ENCODE data around the gene POLN. TPM values are rescaled to one million over a fixed set of nuclear protein-coding genes. Genes with fewer than 3 reads are reported as not detected.

POLN gene
- total RNA-seq, 1 donor from 2014 or later, result 2.2 TPM

- intact Hi-C loops (cut with DNase I), result no loop called here
Measured at GRCh38 chr4:2090642-2091041, 151.3 kb downstream of the POLN start.

GRCh38 chr4:2089222-2089621 lies 152.7 kb downstream of the POLN start:
- DNase-seq (no peak), ATAC-seq (no peak)
- Histone ChIP-seq H3K27me3 (ENCODE audit: low read depth) (no peaks in the 10 kb centered on the region), H3K9me3 (no peaks in the 10 kb centered on the region), H3K4me3 (no peak overlapping the region), H3K36me3 (no peaks in the 10 kb centered on the region), H3K27ac (no peak overlapping the region), H3K4me1 (no peaks in the 10 kb centered on the region)
- no peak for TF ChIP-seq CTCF (IDR thresholded peaks at IDR 0.05)
- intact Hi-C loops (cut with DNase I), result no loop called here

More at GRCh38 chr4:2090642-2091041, 151.3 kb downstream of the POLN start:
- H3K36me3 ChIP-seq, result no peaks in the 10 kb centered on the region
- H3K27ac ChIP-seq, result no peak overlapping the region
- no peak overlapping the region for H3K4me3 ChIP-seq
- H3K27me3 ChIP-seq (ENCODE audit: low read depth), result no peaks in the 10 kb centered on the region
- TF ChIP-seq CTCF (IDR thresholded peaks at IDR 0.05), result no peak
- H3K4me1 ChIP-seq, result no peaks in the 10 kb centered on the region
- no peak for ATAC-seq
- DNase-seq, result no peak
- no peaks in the 10 kb centered on the region for H3K9me3 ChIP-seq

DNA sequence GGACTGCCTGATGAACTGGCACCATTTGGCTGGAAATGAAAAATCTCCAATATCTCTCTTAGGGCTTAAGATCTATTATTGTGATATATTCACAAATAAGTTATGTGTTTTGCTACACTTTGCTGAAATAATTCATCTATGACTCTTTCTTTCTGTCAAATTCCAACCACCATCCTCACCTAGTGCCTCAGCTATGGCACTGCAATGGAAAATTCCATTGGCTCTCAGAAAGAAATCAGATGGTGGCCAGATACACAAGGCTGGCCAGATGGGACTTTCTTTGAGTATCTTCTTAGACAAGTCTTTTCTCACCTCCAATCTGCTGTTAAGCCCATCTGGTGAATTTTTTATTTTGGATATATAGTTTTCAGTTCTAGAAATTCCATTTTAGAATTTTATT lies 154.8 kb downstream of the POLN start:
- no peaks in the 10 kb centered on the region for H3K36me3 ChIP-seq
- no peak for TF ChIP-seq CTCF (IDR thresholded peaks at IDR 0.05)

DNA sequence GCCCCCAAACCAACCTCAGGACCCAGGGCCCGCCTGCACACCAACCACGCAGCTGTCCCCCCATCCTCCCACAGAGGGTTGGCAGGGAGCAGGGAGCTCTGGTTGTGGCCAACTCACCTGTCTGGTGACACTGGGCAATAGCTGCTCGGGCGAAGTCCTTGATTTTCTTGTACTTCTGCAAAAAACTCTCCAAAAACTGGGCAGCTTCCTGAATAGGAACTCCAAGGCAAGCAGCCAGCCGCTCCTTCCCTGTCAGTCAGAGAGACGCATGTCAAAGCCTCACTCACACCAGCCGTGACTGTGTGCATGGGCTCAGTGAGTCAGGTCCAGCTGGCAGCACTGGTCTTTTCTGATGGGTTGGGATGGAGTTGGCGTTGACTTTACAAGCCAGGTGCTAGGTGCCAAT lies 156.4 kb downstream of the POLN start:
- intact Hi-C loops (cut with DNase I), result no loop called here

More for the DNA sequence above, 154.8 kb downstream of the POLN start:
- ATAC-seq, result no peak
- H3K4me3 ChIP-seq, result no peak overlapping the region
- no peaks in the 10 kb centered on the region for H3K9me3 ChIP-seq
- no peak for DNase-seq
- intact Hi-C loops (cut with DNase I), result no loop called here
- no peak overlapping the region for H3K27ac ChIP-seq
- H3K4me1 ChIP-seq, result no peaks in the 10 kb centered on the region
- no peaks in the 10 kb centered on the region for H3K27me3 ChIP-seq (ENCODE audit: low read depth)

DNA sequence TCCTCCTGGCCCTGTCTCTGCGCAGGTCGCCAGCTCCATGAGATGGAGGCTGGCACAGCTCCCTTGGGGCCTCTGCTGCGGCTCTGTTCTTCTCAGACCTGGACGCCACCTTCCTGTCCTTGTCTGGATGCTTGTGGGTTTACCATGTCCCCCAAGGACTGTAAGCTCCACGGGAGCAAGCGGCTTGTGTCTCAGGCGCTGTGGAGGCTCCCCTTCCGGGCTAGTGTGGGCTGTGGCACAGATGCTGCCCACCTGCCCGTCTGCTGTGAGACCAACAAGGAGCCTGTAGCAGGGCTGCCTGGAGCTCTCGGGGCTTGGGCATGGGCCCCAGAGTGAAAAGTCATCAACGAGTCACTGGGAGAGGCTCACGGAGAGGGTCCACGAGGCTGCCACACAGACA lies 157.6 kb downstream of the POLN start:
- intact Hi-C loops (cut with DNase I), result no loop called here
- DNase-seq, result no peak
- Histone ChIP-seq H3K9me3 (no peaks in the 10 kb centered on the region), H3K27me3 (ENCODE audit: low read depth) (no peaks in the 10 kb centered on the region), H3K4me1 (no peaks in the 10 kb centered on the region), H3K36me3 (no peaks in the 10 kb centered on the region), H3K27ac (no peak overlapping the region), H3K4me3 (no peak overlapping the region)
- no peak for TF ChIP-seq CTCF (IDR thresholded peaks at IDR 0.05)
- ATAC-seq, result no peak

More for the DNA sequence above, 156.4 kb downstream of the POLN start:
- H3K27ac ChIP-seq, result no peak overlapping the region
- DNase-seq (no peak), ATAC-seq (no peak)
- H3K27me3 ChIP-seq (ENCODE audit: low read depth), result no peaks in the 10 kb centered on the region
- H3K4me1 ChIP-seq, result no peaks in the 10 kb centered on the region
- no peaks in the 10 kb centered on the region for H3K36me3 ChIP-seq
- TF ChIP-seq CTCF (IDR thresholded peaks at IDR 0.05), result no peak
- H3K9me3 ChIP-seq, result no peaks in the 10 kb centered on the region
- H3K4me3 ChIP-seq, result no peak overlapping the region

- DNase-seq, result no peak
- intact Hi-C loops (cut with DNase I), result no loop called here
Measured at GRCh38 chr4:2083826-2084160, 158.1 kb downstream of the POLN start.

More at GRCh38 chr4:2083826-2084160, 158.1 kb downstream of the POLN start:
- no peak for TF ChIP-seq CTCF (IDR thresholded peaks at IDR 0.05)
- Histone ChIP-seq H3K27me3 (ENCODE audit: low read depth) (no peaks in the 10 kb centered on the region), H3K27ac (no peak overlapping the region), H3K4me1 (no peaks in the 10 kb centered on the region), H3K36me3 (no peaks in the 10 kb centered on the region), H3K9me3 (no peaks in the 10 kb centered on the region), H3K4me3 (no peak overlapping the region)
- ATAC-seq, result no peak
